ENCODE data around the gene GAN.

GAN gene

DNA sequence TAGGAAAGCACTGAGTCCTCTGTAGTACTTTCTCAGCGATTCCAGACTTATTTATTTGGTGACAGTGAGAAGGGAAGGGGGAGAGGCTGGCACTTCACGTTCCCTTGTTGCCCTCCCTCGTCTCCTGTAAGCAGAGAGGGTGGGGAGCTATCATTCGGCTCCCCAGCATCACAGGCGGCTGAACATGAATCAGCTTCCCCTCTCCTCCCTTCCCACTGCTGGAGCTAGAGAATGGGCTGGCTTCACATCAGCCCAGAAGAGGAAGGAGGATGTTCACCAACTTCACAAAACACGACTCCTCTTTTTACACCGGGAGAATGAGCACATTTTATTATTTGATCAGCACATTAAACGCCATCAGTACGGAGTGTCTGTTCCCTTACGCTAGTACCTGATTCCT is 123.1 kb downstream of the GAN start:
- no peak for FAIRE-seq
